Astrocyte of the cerebellum (primary cell): ENCODE data around the gene SIK3.

ENCODE experiments used
- DNase-seq: peaks from one replicate; pipeline ENCODE4 v3.0.0-alpha.2; 2011; ENCODE audit warnings: low read depth
- H3K4me3 ChIP-seq: 2 replicates; pipeline ENCODE4 v1.5.1; 2011; ENCODE audit warnings: mild to moderate bottlenecking, low read depth, low read length, moderate library complexity
- CTCF ChIP-seq: IDR thresholded peaks from 2 replicates; pipeline ENCODE4 v1.5.1; 2012; ENCODE audit warnings: low read length, low read depth, moderate library complexity, mild to moderate bottlenecking; ENCODE audit errors: missing control alignments
- in situ Hi-C: cut with HindIII; loops from 2 replicates; pipeline ENCODE4 v1.10.0; 2017; ENCODE audit warnings: low sequenced_read_pairs

Gene SIK3

GRCh38 chr11:116953530-116954285 lies 144.5 kb downstream of the SIK3 start:
- DNase-seq: no peak
- no peak for TF ChIP-seq CTCF
- no peak overlapping the region for H3K4me3 ChIP-seq
- in situ Hi-C loops: no loop called here

- in situ Hi-C loops: no loop called here
- H3K4me3 ChIP-seq: no peak overlapping the region
- no peak for TF ChIP-seq CTCF
- no peak for DNase-seq
Observed at GRCh38 chr11:116951762-116952161, 146.5 kb downstream of the SIK3 start.

GRCh38 chr11:116950210-116950609 lies 148.0 kb downstream of the SIK3 start:
- H3K4me3 ChIP-seq: no peak overlapping the region
- DNase-seq: no peak
- in situ Hi-C loops: no loop called here
- no peak for TF ChIP-seq CTCF

GRCh38 chr11:116948391-116948790 lies 149.8 kb downstream of the SIK3 start:
- H3K4me3 ChIP-seq: no peak overlapping the region
- no peak for TF ChIP-seq CTCF
- in situ Hi-C loops: no loop called here
- DNase-seq: no peak

GRCh38 chr11:116946414-116946813 lies 151.8 kb downstream of the SIK3 start:
- H3K4me3 ChIP-seq: no peak overlapping the region
- DNase-seq: no peak
- no peak for TF ChIP-seq CTCF
- in situ Hi-C loops: no loop called here

- in situ Hi-C loops: no loop called here
- no peak for TF ChIP-seq CTCF
- no peak overlapping the region for H3K4me3 ChIP-seq
- DNase-seq: no peak
Observed at GRCh38 chr11:116939499-116939898, 158.7 kb downstream of the SIK3 start.
